ENCODE data around the gene PRPF6. TPM values are rescaled to one million over a fixed set of nuclear protein-coding genes. Genes with fewer than 3 reads are reported as not detected.

PRPF6 gene
- total and polyA plus RNA-seq, 2 of the 13 experiments (the other 11 are each of a cell fraction or from before 2014, with no cell fraction given), result 63.7 to 101 TPM

DNA sequence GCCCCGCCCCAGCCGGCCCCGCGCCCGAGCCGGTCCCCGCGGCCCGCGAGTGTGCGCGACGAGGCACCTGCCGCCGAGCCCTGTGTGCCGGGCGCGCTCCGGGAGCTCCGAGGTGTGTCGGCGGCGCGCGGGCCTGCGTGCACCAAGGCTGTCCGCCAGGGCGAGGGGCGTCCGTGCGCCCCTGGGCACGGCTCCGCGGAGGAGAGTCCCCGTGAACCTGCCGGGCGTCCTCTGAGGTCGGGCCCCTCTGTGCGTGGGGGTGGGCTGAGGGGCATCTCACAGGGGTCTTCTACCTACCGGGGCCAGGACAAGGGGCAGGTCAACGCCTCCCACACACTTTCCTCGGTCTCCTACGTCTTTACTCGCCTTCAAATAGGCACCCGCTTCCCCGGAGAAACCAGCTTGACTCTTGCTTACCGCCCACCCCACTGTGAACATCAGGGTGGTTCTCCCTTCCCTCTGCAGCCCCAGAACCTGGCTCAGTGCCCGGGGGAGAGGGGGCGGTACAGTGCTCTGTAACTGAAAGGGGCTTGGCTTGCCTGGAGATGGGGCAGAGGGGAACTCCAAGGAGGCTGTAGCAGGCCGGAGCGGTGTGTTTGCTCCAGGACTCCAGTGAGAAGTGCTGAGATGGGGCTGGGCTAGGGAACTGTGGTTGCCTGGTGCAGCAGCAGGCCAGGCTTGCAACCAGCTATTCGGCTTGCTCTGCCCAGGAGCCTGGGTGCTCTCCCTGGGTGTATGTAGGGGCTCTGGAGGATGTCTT, 1.2 kb upstream of the PRPF6 start, which contains the start of gene SAMD10 (continued):
- TF ChIP-seq ZNF136 (CRISPR knock-in tag; IDR thresholded peaks at IDR 0.05; ENCODE audit: low read depth), result no peak
- TF ChIP-seq ZNF318 (CRISPR knock-in tag; IDR thresholded peaks at IDR 0.05), result peak; percentile 57; the same call in 1 of the 2 replicates
- TF ChIP-seq, protein P1, sequence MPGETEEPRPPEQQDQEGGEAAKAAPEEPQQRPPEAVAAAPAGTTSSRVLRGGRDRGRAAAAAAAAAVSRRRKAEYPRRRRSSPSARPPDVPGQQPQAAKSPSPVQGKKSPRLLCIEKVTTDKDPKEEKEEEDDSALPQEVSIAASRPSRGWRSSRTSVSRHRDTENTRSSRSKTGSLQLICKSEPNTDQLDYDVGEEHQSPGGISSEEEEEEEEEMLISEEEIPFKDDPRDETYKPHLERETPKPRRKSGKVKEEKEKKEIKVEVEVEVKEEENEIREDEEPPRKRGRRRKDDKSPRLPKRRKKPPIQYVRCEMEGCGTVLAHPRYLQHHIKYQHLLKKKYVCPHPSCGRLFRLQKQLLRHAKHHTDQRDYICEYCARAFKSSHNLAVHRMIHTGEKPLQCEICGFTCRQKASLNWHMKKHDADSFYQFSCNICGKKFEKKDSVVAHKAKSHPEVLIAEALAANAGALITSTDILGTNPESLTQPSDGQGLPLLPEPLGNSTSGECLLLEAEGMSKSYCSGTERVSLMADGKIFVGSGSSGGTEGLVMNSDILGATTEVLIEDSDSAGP (CRISPR knock-in tag; IDR thresholded peaks at IDR 0.05; ENCODE audit: borderline replicate concordance), result 0 out of 2 replicates have a peak, but pooled peaks have one; percentile 2
- no peak for TF ChIP-seq NONO (IDR thresholded peaks at IDR 0.05)
- peak; percentile 48 for TF ChIP-seq NONO (CRISPR knock-in tag; conservative IDR thresholded peaks at IDR 0.05)
- TF ChIP-seq ZNF790 (CRISPR knock-in tag; IDR thresholded peaks at IDR 0.05; ENCODE audit: borderline replicate concordance), result no peak
- 0 out of 2 replicates have a peak, but pooled peaks have one; percentile 36 for TF ChIP-seq THAP11 (CRISPR knock-in tag; IDR thresholded peaks at IDR 0.05)
- peak; percentile 23; the same call in 1 of the 2 replicates for TF ChIP-seq ELF3 (CRISPR knock-in tag; IDR thresholded peaks at IDR 0.05)
- TF ChIP-seq ZNF724P (CRISPR knock-in tag; IDR thresholded peaks at IDR 0.05; ENCODE audit: borderline replicate concordance), result no peak
- peak; percentile 86 for TF ChIP-seq SRSF1 (optimal IDR thresholded peaks at IDR 0.05; ENCODE audit: low read depth, low read length)
- TF ChIP-seq ZNF550 (CRISPR knock-in tag; IDR thresholded peaks at IDR 0.05; ENCODE audit: borderline replicate concordance), result peak; percentile 90; the same call in 1 of the 2 replicates
- peak; percentile 83 for TF ChIP-seq ZFX (CRISPR knock-in tag; IDR thresholded peaks at IDR 0.05; ENCODE audit: low read depth)
- peak; percentile 50; the same call in 1 of the 2 replicates for TF ChIP-seq ZIK1 (CRISPR knock-in tag; IDR thresholded peaks at IDR 0.05; ENCODE audit: borderline replicate concordance, low read depth)
- TF ChIP-seq ZNF737 (CRISPR knock-in tag; IDR thresholded peaks at IDR 0.05; ENCODE audit: borderline replicate concordance), result no peak
- TF ChIP-seq HIC2 (CRISPR knock-in tag; IDR thresholded peaks at IDR 0.05; ENCODE audit: low read depth), result no peak; the same call in 1 of the 2 replicates
- peak; percentile 68; the same call in 1 of the 2 replicates for TF ChIP-seq MTF2 (CRISPR knock-in tag; IDR thresholded peaks at IDR 0.05; ENCODE audit: borderline replicate concordance)
- TF ChIP-seq GPN1 (CRISPR knock-in tag; IDR thresholded peaks at IDR 0.05; ENCODE audit: borderline replicate concordance), result no peak

Measured in HepG2 (cell line).